GM04503 (cell line): ENCODE data around the gene NUTM2D.
"Not testable (repeated sequence)": the region's sequence is repeated elsewhere in the genome, so short reads cannot be mapped to it uniquely, and the experiment has no call there.

ENCODE experiments used
- DNase-seq: peaks from one replicate; pipeline ENCODE4 v3.0.0-alpha.2; 2012; ENCODE audit warnings: low read depth

The NUTM2D gene

GRCh38 chr10:87369514-87370112, 12.1 kb downstream of the NUTM2D start:
- DNase-seq, result not testable (repeated sequence)

- not testable (repeated sequence) for DNase-seq
Measured at GRCh38 chr10:87374091-87374490, 16.5 kb downstream of the NUTM2D start.

- DNase-seq, result not testable (repeated sequence)
Measured at GRCh38 chr10:87379115-87379514, 21.6 kb downstream of the NUTM2D start.

- DNase-seq, result not testable (repeated sequence)
Measured at GRCh38 chr10:87383149-87383857, 25.8 kb downstream of the NUTM2D start.

GRCh38 chr10:87384283-87384682, 26.7 kb downstream of the NUTM2D start:
- not testable (repeated sequence) for DNase-seq

- DNase-seq, result not testable (repeated sequence)
Measured at GRCh38 chr10:87385762-87386360, 28.3 kb downstream of the NUTM2D start.

GRCh38 chr10:87391360-87391759, 33.8 kb downstream of the NUTM2D start:
- DNase-seq, result not testable (repeated sequence)

- not testable (repeated sequence) for DNase-seq
Measured at GRCh38 chr10:87396206-87396605, 38.7 kb downstream of the NUTM2D start.

GRCh38 chr10:87398436-87398835, 40.9 kb downstream of the NUTM2D start:
- not testable (repeated sequence) for DNase-seq

- DNase-seq, result not testable (repeated sequence)
Measured at GRCh38 chr10:87407516-87408467, 50.2 kb downstream of the NUTM2D start.

- not testable (repeated sequence) for DNase-seq
Measured at GRCh38 chr10:87413921-87414320, 56.4 kb downstream of the NUTM2D start.
